ENCODE data around the gene ANKRD28. TPM values are rescaled to one million over a fixed set of nuclear protein-coding genes. Genes with fewer than 3 reads are reported as not detected.

ANKRD28 gene
- total and polyA plus RNA-seq, 2 of the 8 experiments (the other 6 are each of a cell fraction or from before 2014, with no cell fraction given): 39.1 to 61.7 TPM

- TF ChIP-seq, protein P1, sequence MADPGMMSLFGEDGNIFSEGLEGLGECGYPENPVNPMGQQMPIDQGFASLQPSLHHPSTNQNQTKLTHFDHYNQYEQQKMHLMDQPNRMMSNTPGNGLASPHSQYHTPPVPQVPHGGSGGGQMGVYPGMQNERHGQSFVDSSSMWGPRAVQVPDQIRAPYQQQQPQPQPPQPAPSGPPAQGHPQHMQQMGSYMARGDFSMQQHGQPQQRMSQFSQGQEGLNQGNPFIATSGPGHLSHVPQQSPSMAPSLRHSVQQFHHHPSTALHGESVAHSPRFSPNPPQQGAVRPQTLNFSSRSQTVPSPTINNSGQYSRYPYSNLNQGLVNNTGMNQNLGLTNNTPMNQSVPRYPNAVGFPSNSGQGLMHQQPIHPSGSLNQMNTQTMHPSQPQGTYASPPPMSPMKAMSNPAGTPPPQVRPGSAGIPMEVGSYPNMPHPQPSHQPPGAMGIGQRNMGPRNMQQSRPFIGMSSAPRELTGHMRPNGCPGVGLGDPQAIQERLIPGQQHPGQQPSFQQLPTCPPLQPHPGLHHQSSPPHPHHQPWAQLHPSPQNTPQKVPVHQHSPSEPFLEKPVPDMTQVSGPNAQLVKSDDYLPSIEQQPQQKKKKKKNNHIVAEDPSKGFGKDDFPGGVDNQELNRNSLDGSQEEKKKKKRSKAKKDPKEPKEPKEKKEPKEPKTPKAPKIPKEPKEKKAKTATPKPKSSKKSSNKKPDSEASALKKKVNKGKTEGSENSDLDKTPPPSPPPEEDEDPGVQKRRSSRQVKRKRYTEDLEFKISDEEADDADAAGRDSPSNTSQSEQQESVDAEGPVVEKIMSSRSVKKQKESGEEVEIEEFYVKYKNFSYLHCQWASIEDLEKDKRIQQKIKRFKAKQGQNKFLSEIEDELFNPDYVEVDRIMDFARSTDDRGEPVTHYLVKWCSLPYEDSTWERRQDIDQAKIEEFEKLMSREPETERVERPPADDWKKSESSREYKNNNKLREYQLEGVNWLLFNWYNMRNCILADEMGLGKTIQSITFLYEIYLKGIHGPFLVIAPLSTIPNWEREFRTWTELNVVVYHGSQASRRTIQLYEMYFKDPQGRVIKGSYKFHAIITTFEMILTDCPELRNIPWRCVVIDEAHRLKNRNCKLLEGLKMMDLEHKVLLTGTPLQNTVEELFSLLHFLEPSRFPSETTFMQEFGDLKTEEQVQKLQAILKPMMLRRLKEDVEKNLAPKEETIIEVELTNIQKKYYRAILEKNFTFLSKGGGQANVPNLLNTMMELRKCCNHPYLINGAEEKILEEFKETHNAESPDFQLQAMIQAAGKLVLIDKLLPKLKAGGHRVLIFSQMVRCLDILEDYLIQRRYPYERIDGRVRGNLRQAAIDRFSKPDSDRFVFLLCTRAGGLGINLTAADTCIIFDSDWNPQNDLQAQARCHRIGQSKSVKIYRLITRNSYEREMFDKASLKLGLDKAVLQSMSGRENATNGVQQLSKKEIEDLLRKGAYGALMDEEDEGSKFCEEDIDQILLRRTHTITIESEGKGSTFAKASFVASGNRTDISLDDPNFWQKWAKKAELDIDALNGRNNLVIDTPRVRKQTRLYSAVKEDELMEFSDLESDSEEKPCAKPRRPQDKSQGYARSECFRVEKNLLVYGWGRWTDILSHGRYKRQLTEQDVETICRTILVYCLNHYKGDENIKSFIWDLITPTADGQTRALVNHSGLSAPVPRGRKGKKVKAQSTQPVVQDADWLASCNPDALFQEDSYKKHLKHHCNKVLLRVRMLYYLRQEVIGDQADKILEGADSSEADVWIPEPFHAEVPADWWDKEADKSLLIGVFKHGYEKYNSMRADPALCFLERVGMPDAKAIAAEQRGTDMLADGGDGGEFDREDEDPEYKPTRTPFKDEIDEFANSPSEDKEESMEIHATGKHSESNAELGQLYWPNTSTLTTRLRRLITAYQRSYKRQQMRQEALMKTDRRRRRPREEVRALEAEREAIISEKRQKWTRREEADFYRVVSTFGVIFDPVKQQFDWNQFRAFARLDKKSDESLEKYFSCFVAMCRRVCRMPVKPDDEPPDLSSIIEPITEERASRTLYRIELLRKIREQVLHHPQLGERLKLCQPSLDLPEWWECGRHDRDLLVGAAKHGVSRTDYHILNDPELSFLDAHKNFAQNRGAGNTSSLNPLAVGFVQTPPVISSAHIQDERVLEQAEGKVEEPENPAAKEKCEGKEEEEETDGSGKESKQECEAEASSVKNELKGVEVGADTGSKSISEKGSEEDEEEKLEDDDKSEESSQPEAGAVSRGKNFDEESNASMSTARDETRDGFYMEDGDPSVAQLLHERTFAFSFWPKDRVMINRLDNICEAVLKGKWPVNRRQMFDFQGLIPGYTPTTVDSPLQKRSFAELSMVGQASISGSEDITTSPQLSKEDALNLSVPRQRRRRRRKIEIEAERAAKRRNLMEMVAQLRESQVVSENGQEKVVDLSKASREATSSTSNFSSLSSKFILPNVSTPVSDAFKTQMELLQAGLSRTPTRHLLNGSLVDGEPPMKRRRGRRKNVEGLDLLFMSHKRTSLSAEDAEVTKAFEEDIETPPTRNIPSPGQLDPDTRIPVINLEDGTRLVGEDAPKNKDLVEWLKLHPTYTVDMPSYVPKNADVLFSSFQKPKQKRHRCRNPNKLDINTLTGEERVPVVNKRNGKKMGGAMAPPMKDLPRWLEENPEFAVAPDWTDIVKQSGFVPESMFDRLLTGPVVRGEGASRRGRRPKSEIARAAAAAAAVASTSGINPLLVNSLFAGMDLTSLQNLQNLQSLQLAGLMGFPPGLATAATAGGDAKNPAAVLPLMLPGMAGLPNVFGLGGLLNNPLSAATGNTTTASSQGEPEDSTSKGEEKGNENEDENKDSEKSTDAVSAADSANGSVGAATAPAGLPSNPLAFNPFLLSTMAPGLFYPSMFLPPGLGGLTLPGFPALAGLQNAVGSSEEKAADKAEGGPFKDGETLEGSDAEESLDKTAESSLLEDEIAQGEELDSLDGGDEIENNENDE (IDR thresholded peaks at IDR 0.05; ENCODE audit: insufficient replicate concordance, low read length): no peak
- TF ChIP-seq RFX5 (IDR thresholded peaks at IDR 0.05; ENCODE audit: borderline replicate concordance, low read depth, low read length) (no peak), HDAC2 (IDR thresholded peaks at IDR 0.05; ENCODE audit: borderline replicate concordance in 1 of 2, low read depth in 2 of 2, low read length in 2 of 2) (no peak), SUZ12 (IDR thresholded peaks at IDR 0.05; ENCODE audit: low read length) (no peak), KDM5A (IDR thresholded peaks at IDR 0.05; ENCODE audit: low read length) (no peak), TAF7 (optimal IDR thresholded peaks at IDR 0.05; ENCODE audit: borderline replicate concordance, low read depth, low read length) (no peak), GTF2F1 (IDR thresholded peaks at IDR 0.05; ENCODE audit: borderline replicate concordance, low read depth, low read length) (no peak)
Measured at GRCh38 chr3:15645246-15645645, 152.5 kb downstream of the ANKRD28 start (continued).
